Stimulated activated CD8-positive, alpha-beta memory T cell treated with anti-CD3 and anti-CD28 coated beads, Interleukin-7, amount 100 ng/mL, for 24 hours (primary cell): Measurements from ENCODE around the gene PRR30.
"Not testable (repeated sequence)": the region's sequence is repeated elsewhere in the genome, so short reads cannot be mapped to it uniquely, and the experiment has no call there.

Experiments
- DNase-seq: peaks from one replicate; pipeline ENCODE4 v3.0.0-alpha.2; 2020; ENCODE audit warnings: low read depth

PRR30 gene

GRCh38 chr2:27128668-27129571, 10.3 kb downstream of the PRR30 start:
- no peak for DNase-seq

GRCh38 chr2:27127883-27128667, 11.1 kb downstream of the PRR30 start:
- no peak for DNase-seq

GRCh38 chr2:27126252-27126710, 12.9 kb downstream of the PRR30 start:
- DNase-seq = no peak

GRCh38 chr2:27125104-27125503, 14.1 kb downstream of the PRR30 start:
- no peak for DNase-seq

- no peak for DNase-seq
These were observed 15.7 kb downstream of the PRR30 start, which contains the start of gene ABHD1 for GRCh38 chr2:27123302-27124150. Gene ABHD1 (plus strand): TSS chr2:27123815. CDS start chr2:27123949, 134 bp downstream.

GRCh38 chr2:27122791-27123190, 16.4 kb downstream of the PRR30 start:
- no peak for DNase-seq

- DNase-seq = no peak
These were observed 17.3 kb downstream of the PRR30 start for GRCh38 chr2:27121906-27122305.

- not testable (repeated sequence) for DNase-seq
These were observed 19.9 kb downstream of the PRR30 start for GRCh38 chr2:27119330-27119670.

- DNase-seq = no peak
These were observed 20.5 kb downstream of the PRR30 start, which contains the start of gene CGREF1 for GRCh38 chr2:27118525-27119329. Gene CGREF1 (minus strand): TSS chr2:27119128. CDS start chr2:27104366, 14,762 bp downstream.

GRCh38 chr2:27117995-27118524, 21.1 kb downstream of the PRR30 start:
- no peak for DNase-seq

- DNase-seq = no peak
These were observed 23.7 kb downstream of the PRR30 start for GRCh38 chr2:27115519-27115918.

GRCh38 chr2:27111392-27112078, 27.7 kb downstream of the PRR30 start:
- DNase-seq = not testable (repeated sequence)

GRCh38 chr2:27110603-27111352, 28.4 kb downstream of the PRR30 start:
- DNase-seq = not testable (repeated sequence)

- no peak for DNase-seq
These were observed 30.1 kb downstream of the PRR30 start for GRCh38 chr2:27109083-27109482.

- DNase-seq = no peak
These were observed 31.0 kb downstream of the PRR30 start for GRCh38 chr2:27108221-27108620.

- DNase-seq = no peak
These were observed 33.2 kb downstream of the PRR30 start for GRCh38 chr2:27105981-27106380.

GRCh38 chr2:27102329-27102728, 36.9 kb downstream of the PRR30 start:
- DNase-seq = no peak

GRCh38 chr2:27100036-27100435, 39.2 kb downstream of the PRR30 start:
- no peak for DNase-seq

GRCh38 chr2:27099334-27099955, 39.8 kb downstream of the PRR30 start:
- no peak for DNase-seq
